SJSA1 (cell line): ENCODE data around the gene DHX30. TPM values are rescaled to one million over a fixed set of nuclear protein-coding genes. Genes with fewer than 3 reads are reported as not detected.

ENCODE experiments used
- DNase-seq, 2 experiments: peaks; one replicate each; pipeline ENCODE4 v3.0.0-alpha.2; 2015 to 2020; ENCODE audit warnings: low spot score in 2 of 2, low read depth in 1 of 2
- H3K27ac ChIP-seq: fragments of 250-450 bp; sonication (Bioruptor Pico); 2 replicates; pipeline ENCODE4 v1.5.1; 2020; ENCODE audit warnings: mild to moderate bottlenecking, moderate library complexity
- H3K27me3 ChIP-seq: fragments of 250-450 bp; sonication (Bioruptor Pico); replicated peaks from 2 replicates; pipeline ENCODE4 v1.5.1; 2020; ENCODE audit warnings: mild to moderate bottlenecking, moderate library complexity
- H3K36me3 ChIP-seq: fragments of 250-450 bp; sonication (Bioruptor Pico); 2 replicates; pipeline ENCODE4 v1.5.1; 2020; ENCODE audit warnings: mild to moderate bottlenecking
- H3K4me1 ChIP-seq: fragments of 250-450 bp; sonication (Bioruptor Pico); replicated peaks from 2 replicates; pipeline ENCODE4 v1.6.1; 2021; ENCODE audit warnings: mild to moderate bottlenecking
- H3K4me3 ChIP-seq: fragments of 250-450 bp; sonication (Bioruptor Pico); 2 replicates; pipeline ENCODE4 v1.5.1; 2020; ENCODE audit warnings: mild to moderate bottlenecking
- H3K9me3 ChIP-seq: fragments of 250-450 bp; sonication (Bioruptor Pico); replicated peaks from 2 replicates; pipeline ENCODE4 v1.5.1; 2020; ENCODE audit warnings: mild to moderate bottlenecking
- total RNA-seq: library from RNA; depleted of rRNA; stranded (reverse); fragments of >200 nt; shearing (Covaris generic); gene quantifications from 2 replicates; pipeline ENCODE4 v1.2.3, GENCODE V29; 2014

The DHX30 gene
- total RNA-seq, 1 experiment from 2014 or later, result 70.6 TPM

- no peak overlapping the region for H3K4me3 ChIP-seq
- H3K27ac ChIP-seq, result no peak overlapping the region
- no peaks in the 10 kb centered on the region for H3K9me3 ChIP-seq
- peaks cover 92% of the 10 kb centered on the region for H3K36me3 ChIP-seq
- no peak for DNase-seq
- no peaks in the 10 kb centered on the region for H3K4me1 ChIP-seq
- H3K27me3 ChIP-seq, result no peaks in the 10 kb centered on the region
These were observed 50.0 kb downstream of the DHX30 start for GRCh38 chr3:47852604-47853602.

GRCh38 chr3:47854267-47854666 is 51.3 kb downstream of the DHX30 start:
- Histone ChIP-seq H3K27ac (no peak overlapping the region), H3K4me3 (no peak overlapping the region), H3K4me1 (no peaks in the 10 kb centered on the region), H3K9me3 (no peaks in the 10 kb centered on the region), H3K36me3 (peaks cover 91% of the 10 kb centered on the region), H3K27me3 (no peaks in the 10 kb centered on the region)
- DNase-seq, result no peak

GRCh38 chr3:47854720-47855455 is 52.0 kb downstream of the DHX30 start:
- no peaks in the 10 kb centered on the region for H3K27me3 ChIP-seq
- peaks cover 91% of the 10 kb centered on the region for H3K36me3 ChIP-seq
- H3K4me3 ChIP-seq, result no peak overlapping the region
- no peak overlapping the region for H3K27ac ChIP-seq
- H3K4me1 ChIP-seq, result no peaks in the 10 kb centered on the region
- no peaks in the 10 kb centered on the region for H3K9me3 ChIP-seq
- no peak for DNase-seq

- no peaks in the 10 kb centered on the region for H3K4me1 ChIP-seq
- no peak overlapping the region for H3K27ac ChIP-seq
- DNase-seq, result no peak
- H3K36me3 ChIP-seq, result peaks cover 91% of the 10 kb centered on the region
- H3K4me3 ChIP-seq, result no peak overlapping the region
- H3K27me3 ChIP-seq, result no peaks in the 10 kb centered on the region
- H3K9me3 ChIP-seq, result no peaks in the 10 kb centered on the region
These were observed 52.8 kb downstream of the DHX30 start for GRCh38 chr3:47855461-47856383.

- Histone ChIP-seq H3K4me3 (no peak overlapping the region), H3K27me3 (no peaks in the 10 kb centered on the region), H3K36me3 (peaks cover 89% of the 10 kb centered on the region), H3K4me1 (no peaks in the 10 kb centered on the region), H3K27ac (no peak overlapping the region), H3K9me3 (no peaks in the 10 kb centered on the region)
- no peak for DNase-seq
These were observed 53.7 kb downstream of the DHX30 start for GRCh38 chr3:47856669-47857068.

- no peak overlapping the region for H3K27ac ChIP-seq
- no peak overlapping the region for H3K4me3 ChIP-seq
- no peak for DNase-seq
- H3K9me3 ChIP-seq, result no peaks in the 10 kb centered on the region
- H3K27me3 ChIP-seq, result no peaks in the 10 kb centered on the region
- H3K4me1 ChIP-seq, result no peaks in the 10 kb centered on the region
- peaks cover 87% of the 10 kb centered on the region for H3K36me3 ChIP-seq
These were observed 54.2 kb downstream of the DHX30 start for GRCh38 chr3:47857151-47857550.

- Histone ChIP-seq H3K36me3 (peaks cover 83% of the 10 kb centered on the region), H3K4me1 (no peaks in the 10 kb centered on the region), H3K27ac (no peak overlapping the region), H3K4me3 (no peak overlapping the region), H3K9me3 (no peaks in the 10 kb centered on the region), H3K27me3 (no peaks in the 10 kb centered on the region)
- DNase-seq, result no peak
These were observed 57.1 kb downstream of the DHX30 start for GRCh38 chr3:47859956-47860605.

GRCh38 chr3:47863391-47864128 is 60.6 kb downstream of the DHX30 start:
- Histone ChIP-seq H3K9me3 (no peaks in the 10 kb centered on the region), H3K36me3 (peaks cover 85% of the 10 kb centered on the region), H3K27ac (no peak overlapping the region), H3K4me3 (no peak overlapping the region), H3K4me1 (no peaks in the 10 kb centered on the region), H3K27me3 (no peaks in the 10 kb centered on the region)
- DNase-seq, result no peak

- peaks cover 86% of the 10 kb centered on the region for H3K36me3 ChIP-seq
- H3K27ac ChIP-seq, result no peak overlapping the region
- H3K4me3 ChIP-seq, result no peak overlapping the region
- DNase-seq, result no peak
- H3K4me1 ChIP-seq, result no peaks in the 10 kb centered on the region
- H3K9me3 ChIP-seq, result no peaks in the 10 kb centered on the region
- H3K27me3 ChIP-seq, result no peaks in the 10 kb centered on the region
These were observed 62.3 kb downstream of the DHX30 start for GRCh38 chr3:47865192-47865591.

- H3K27ac ChIP-seq, result no peak overlapping the region
- no peak for DNase-seq
- no peaks in the 10 kb centered on the region for H3K9me3 ChIP-seq
- no peak overlapping the region for H3K4me3 ChIP-seq
- peaks cover 96% of the 10 kb centered on the region for H3K36me3 ChIP-seq
- no peaks in the 10 kb centered on the region for H3K27me3 ChIP-seq
- H3K4me1 ChIP-seq, result no peaks in the 10 kb centered on the region
These were observed 64.6 kb downstream of the DHX30 start for GRCh38 chr3:47867451-47868044.

- no peak for DNase-seq
- Histone ChIP-seq H3K36me3 (peaks cover 98% of the 10 kb centered on the region), H3K27me3 (no peaks in the 10 kb centered on the region), H3K27ac (no peak overlapping the region), H3K4me1 (no peaks in the 10 kb centered on the region), H3K4me3 (no peak overlapping the region), H3K9me3 (no peaks in the 10 kb centered on the region)
These were observed 65.4 kb downstream of the DHX30 start for GRCh38 chr3:47868306-47868705.

GRCh38 chr3:47870156-47870555 is 67.2 kb downstream of the DHX30 start:
- Histone ChIP-seq H3K27ac (no peak overlapping the region), H3K9me3 (no peaks in the 10 kb centered on the region), H3K27me3 (no peaks in the 10 kb centered on the region), H3K4me1 (no peaks in the 10 kb centered on the region), H3K36me3 (peaks cover 91% of the 10 kb centered on the region), H3K4me3 (no peak overlapping the region)
- no peak for DNase-seq
